NOMO-1 treated with dmso at 0.1 percent for 144 hours (cell line): ENCODE measurements around the gene OR2L8.

Experiments used
- DNase-seq: peaks from one replicate; lab custom pipeline; 2025; ENCODE audit not compliant: unreplicated experiment; lab: John Stamatoyannopoulos, UW

OR2L8 gene

GRCh38 chr1:247966532-247967204, 18.0 kb downstream of the OR2L8 start:
- no peak for DNase-seq

DNA sequence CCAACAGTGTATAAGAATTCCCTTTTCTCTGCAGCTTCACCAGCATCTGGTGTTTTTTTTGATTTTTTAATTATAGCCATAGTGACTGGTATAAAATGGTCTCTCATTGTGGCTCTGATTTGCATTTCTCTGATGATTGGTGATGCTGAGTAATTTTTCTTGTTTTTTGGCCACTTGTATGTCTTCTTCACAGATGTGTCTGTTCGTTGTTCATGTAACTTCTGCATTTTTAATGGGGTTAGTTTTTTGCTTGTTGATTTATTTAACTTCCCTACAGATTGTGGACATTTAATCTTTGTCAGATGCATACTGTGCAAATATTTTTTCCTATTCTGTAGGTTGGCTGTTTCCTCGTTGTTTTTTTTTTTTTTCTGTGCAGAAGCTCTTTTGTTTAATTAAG, 44.3 kb downstream of the OR2L8 start:
- no peak for DNase-seq

DNA sequence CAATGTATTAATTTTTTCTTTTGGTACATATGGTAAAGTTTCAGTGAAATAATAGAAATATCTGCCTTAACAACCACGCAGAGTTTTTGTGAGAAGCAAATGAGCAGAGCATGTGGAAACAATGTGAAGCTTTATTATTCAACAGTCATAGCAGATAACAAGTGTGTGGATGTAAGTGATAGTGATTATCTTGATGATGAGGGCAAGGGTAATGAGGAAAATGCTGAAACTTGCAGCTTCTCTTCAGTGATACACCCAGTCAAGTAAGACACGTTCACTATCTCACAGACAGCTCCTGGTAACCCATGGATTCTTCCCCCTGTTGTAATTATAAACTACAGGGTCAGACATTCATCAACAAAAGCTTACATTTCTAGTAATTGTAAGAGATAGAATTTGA, 50.2 kb downstream of the OR2L8 start:
- DNase-seq = no peak
